Esophagus squamous epithelium (tissue), 5 donors: Measurements from ENCODE around the gene ZMYND8. TPM values are rescaled to one million over a fixed set of nuclear protein-coding genes. Genes with fewer than 3 reads are reported as not detected.

ENCODE experiments used
- DNase-seq: peaks from one replicate; lab custom pipeline; 2025; lab: John Stamatoyannopoulos, UW
- H3K27ac ChIP-seq, 4 donors: fragments of 200-600 bp; sonication (generic); one replicate each; pipeline ENCODE4 v1.5.1; 2016 to 2019; ENCODE audit warnings: mild to moderate bottlenecking in 1 of 4
- H3K27me3 ChIP-seq, 4 donors: fragments of 200-600 bp; sonication (generic); 1 replicate in 3 of 4; 2 replicates in 1 of 4; pipeline versions ENCODE4 v1.5.1 to v1.6.0; 2017 to 2021; ENCODE audit warnings: antibody characterized with exemption in 1 of 4
- H3K36me3 ChIP-seq, 3 donors: fragments of 200-600 bp; sonication (generic); one replicate each; pipeline ENCODE4 v1.5.1; 2016 to 2019
- H3K4me1 ChIP-seq, 3 donors: fragments of 200-600 bp; sonication (generic); one replicate each; pipeline ENCODE4 v1.5.1; 2017 to 2019
- H3K4me3 ChIP-seq, 4 donors: fragments of 200-600 bp; sonication (generic); 1 replicate in 3 of 4; 2 replicates in 1 of 4; pipeline ENCODE4 v1.5.1; 2016 to 2019; ENCODE audit warnings: mild to moderate bottlenecking in 2 of 4, moderate library complexity in 1 of 4
- H3K9me3 ChIP-seq, 3 donors: fragments of 200-600 bp; sonication (generic); one replicate each; pipeline ENCODE4 v1.5.1; 2016 to 2019
- POLR2A ChIP-seq, 4 donors: fragments of 450-650 bp; IDR thresholded peaks; one replicate each; pipeline ENCODE4 v1.6.1; 2017; ENCODE audit warnings: antibody characterized with exemption in 4 of 4, mild to moderate bottlenecking in 4 of 4, moderate library complexity in 3 of 4
- WGBS, 2 donors: methylation state at CpG; one replicate each; pipeline ENCODE4 v1.1.5; 2018; 5-methylcytosine and 5-hydroxymethylcytosine counted together
- intact Hi-C: fragments of 100-400 bp; cut with DNase I; formaldehyde crosslinking; loops from one replicate; pipeline ENCODE4 v1.15.0; 2022
- total RNA-seq, 4 donors: library from RNA; depleted of rRNA; stranded (reverse); fragments of >200 nt; gene quantifications; one replicate each; pipeline ENCODE4 v1.1.0, GENCODE V29; 2016
- TF ChIP-seq, protein P1 (sequence below), 6 experiments: fragments of 450-650 bp in 4 of 6; fragments of 200-600 bp in 2 of 6; sonication (generic) in 2 of 6; IDR thresholded peaks; one replicate each; pipeline ENCODE4 v1.5.1; 2016 to 2019; ENCODE audit warnings: antibody characterized with exemption in 6 of 6, mild to moderate bottlenecking in 4 of 6, moderate library complexity in 4 of 6
- donor health status: DM: yes; HTN: yes; CAD: no.

The ZMYND8 gene
- total RNA-seq, 4 donors from 2014 or later: 21.5 to 26.3 (median 24.3) TPM

DNA sequence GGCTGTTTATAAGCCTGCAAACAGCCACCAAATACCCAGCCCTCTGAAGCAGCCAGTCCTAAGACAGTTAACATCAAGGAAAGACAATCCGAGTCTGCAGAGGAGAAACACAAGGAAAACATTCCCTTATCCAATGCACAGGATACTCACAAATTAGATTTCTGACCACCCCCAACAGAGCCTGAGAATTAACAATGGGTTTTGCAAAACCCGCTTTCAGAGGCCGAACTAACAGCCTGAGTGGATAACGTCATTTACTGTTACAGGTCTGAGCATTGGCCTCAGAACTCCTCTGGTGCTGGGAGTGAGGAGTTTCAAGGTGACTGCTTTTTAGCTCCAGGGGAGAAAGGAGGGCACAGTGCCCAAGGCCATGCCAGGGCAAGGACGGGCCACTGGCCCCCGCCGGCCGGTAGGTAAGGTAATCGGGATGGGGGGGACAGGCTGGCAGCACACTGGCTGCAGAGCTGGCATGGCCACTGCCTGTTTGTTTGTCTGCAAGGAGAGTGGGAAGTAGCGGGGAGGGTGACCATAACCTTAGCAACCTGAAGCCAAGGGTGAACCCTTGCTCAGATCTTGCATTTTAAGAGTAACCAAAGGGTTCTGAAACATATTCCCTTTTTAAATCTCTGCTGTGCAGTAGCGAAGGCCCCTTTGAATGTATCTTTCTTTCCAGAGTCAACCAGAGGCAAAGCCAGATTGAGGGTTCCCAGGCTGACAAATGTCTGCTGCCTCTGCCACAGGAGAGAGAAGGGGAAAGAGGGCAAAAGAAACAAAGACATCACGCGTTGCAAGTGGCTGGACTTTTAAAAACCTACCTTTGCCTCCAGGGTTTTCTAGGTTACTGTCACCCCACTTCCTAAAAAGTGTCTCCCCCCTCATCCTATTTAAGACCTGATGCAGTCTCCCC is 3.9 kb downstream of the ZMYND8 start:
- TF ChIP-seq, protein P1, sequence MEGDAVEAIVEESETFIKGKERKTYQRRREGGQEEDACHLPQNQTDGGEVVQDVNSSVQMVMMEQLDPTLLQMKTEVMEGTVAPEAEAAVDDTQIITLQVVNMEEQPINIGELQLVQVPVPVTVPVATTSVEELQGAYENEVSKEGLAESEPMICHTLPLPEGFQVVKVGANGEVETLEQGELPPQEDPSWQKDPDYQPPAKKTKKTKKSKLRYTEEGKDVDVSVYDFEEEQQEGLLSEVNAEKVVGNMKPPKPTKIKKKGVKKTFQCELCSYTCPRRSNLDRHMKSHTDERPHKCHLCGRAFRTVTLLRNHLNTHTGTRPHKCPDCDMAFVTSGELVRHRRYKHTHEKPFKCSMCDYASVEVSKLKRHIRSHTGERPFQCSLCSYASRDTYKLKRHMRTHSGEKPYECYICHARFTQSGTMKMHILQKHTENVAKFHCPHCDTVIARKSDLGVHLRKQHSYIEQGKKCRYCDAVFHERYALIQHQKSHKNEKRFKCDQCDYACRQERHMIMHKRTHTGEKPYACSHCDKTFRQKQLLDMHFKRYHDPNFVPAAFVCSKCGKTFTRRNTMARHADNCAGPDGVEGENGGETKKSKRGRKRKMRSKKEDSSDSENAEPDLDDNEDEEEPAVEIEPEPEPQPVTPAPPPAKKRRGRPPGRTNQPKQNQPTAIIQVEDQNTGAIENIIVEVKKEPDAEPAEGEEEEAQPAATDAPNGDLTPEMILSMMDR (IDR thresholded peaks at IDR 0.05): no peak
- peak in 2 of 4 donors; percentile 16 to 41 for TF ChIP-seq POLR2A (IDR thresholded peaks at IDR 0.05)
- intact Hi-C loops: no loop called here
- Histone ChIP-seq H3K9me3 (no peaks in the 10 kb centered on the region), H3K4me3 (peak overlapping the region in 3 of 4 donors; percentile 22 to 49 (median 27)), H3K27ac (peak overlapping the region; percentile 97 to 100 (median 100)), H3K27me3 (no peaks in the 10 kb centered on the region), H3K4me1 (peaks cover 71 to 100% (median 76%) of the 10 kb centered on the region in 3 donors), H3K36me3 (peaks cover 0 to 11% (median 0%) of the 10 kb centered on the region in 3 donors)
- WGBS, 2 donors: 34 to 35% methylated on average over 8 to 10 of the region's 13 CpGs
- DNase-seq: no peak

DNA sequence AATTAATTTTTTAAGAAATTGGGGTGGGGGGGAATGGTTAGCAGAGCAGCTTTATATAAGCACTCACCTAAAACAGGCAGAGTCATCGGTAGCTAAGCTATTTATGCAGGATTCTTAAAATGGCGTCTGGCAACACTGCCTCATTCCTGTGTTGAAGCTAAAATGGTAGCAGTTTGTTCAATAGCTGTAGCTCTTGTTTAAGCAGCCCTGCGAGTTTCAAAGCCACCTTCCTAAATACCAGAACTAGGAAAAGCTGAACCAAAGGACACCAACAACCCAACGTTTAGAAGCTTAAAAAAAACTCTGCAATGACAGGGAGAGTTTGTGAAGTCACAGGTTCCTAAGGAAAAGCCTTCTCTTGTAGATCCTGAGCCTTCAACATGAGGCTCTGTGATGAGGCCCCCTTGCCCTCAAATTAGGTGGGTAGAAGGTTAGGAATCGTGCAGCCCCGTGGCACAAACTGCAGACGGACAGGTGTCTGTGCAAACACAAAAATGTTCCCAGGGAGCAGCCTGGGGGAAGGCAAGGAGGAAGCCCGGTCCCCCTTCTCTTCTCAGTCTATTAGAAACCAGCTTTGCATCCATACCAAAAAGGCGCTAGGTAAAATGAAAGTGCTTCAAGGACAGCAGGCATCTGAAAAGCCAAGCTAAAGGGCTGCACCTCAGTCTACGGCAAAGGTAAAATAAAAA is 4.7 kb downstream of the ZMYND8 start:
- Histone ChIP-seq H3K27ac (peak overlapping the region; percentile 97 to 100 (median 100)), H3K4me3 (peak overlapping the region in 3 of 4 donors; percentile 22 to 49 (median 27)), H3K4me1 (peaks cover 63 to 100% (median 68%) of the 10 kb centered on the region in 3 donors), H3K36me3 (peaks cover 0 to 19% (median 0%) of the 10 kb centered on the region in 3 donors), H3K9me3 (no peaks in the 10 kb centered on the region), H3K27me3 (no peaks in the 10 kb centered on the region)
- intact Hi-C loops: no loop called here
- 12 to 26% methylated on average over 10 of the region's 10 CpGs for WGBS, 2 donors
- TF ChIP-seq, protein P1 (IDR thresholded peaks at IDR 0.05): no peak
- TF ChIP-seq POLR2A (IDR thresholded peaks at IDR 0.05): no peak
- no peak for DNase-seq

DNA sequence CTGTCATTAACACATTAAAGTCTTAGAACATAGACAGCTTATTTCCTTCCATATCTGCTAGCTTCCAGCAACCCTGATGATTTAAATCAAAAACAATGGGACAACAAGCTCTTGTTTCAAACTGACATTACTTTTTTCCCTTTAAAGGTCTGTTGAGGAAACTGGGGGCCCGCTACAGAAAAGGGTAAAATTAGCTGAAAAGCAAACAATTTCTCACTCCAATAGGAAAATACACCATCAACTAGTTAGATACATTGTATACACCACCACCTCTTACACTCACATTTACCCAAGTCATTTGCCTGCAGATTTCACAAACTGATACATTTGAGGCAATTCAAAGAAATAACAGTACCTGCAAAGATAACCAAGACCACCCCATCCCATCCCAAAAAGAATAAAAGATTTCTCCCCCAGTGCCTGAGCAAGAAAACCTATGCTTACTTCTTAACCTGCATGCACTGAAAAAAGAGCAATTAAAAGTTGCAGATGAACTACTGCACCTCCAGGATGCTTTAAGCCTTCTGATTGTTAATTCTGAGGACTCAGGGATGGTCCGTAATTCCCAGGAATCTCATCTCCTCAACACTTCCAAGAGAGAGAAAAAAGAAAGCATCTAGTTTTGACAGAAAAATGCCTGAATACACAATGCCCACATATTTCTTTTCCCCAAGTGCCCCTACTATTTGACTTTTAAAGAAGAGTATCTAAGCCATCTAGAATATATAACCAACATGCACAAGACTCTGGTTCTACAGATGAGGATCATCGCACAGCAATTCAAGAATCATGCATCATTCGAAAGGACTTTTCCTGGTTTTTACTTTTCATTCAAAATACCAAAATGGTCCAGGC is 5.6 kb downstream of the ZMYND8 start:
- Histone ChIP-seq H3K36me3 (peaks cover 0 to 28% (median 1%) of the 10 kb centered on the region in 3 donors), H3K27me3 (no peaks in the 10 kb centered on the region), H3K9me3 (no peaks in the 10 kb centered on the region), H3K27ac (peak overlapping the region; percentile 97 to 100 (median 100)), H3K4me1 (peaks cover 54 to 91% (median 60%) of the 10 kb centered on the region in 3 donors), H3K4me3 (peak overlapping the region in 1 of 4 donors; percentile 49)
- intact Hi-C loops: no loop called here
- 51 to 53% methylated on average over 4 of the region's 4 CpGs for WGBS, 2 donors
- DNase-seq: no peak
- TF ChIP-seq POLR2A (IDR thresholded peaks at IDR 0.05): no peak
- TF ChIP-seq, protein P1 (IDR thresholded peaks at IDR 0.05): no peak

DNA sequence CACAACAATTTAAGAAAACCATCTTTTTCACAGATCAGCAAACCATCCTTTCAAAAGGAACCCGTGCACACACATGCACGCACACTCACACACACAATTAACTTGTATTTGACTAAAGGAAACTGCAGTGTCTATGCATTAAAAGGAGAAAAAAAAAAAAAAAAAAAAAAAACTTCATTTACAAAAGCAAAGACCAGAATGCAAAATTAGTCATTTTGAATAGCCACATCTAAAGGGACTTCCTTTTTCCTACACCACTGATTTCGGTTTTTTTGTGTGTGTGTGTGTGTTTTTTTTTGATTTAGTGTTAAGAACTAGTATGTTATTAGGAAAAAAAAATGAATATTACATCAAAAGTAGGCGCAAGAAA is 6.3 kb downstream of the ZMYND8 start:
- no peaks in the 10 kb centered on the region for H3K9me3 ChIP-seq
- WGBS, 2 donors: 40 to 43% methylated on average over 4 of the region's 4 CpGs
- H3K4me1 ChIP-seq: peaks cover 52 to 84% (median 54%) of the 10 kb centered on the region in 3 donors
- H3K4me3 ChIP-seq: peak overlapping the region in 1 of 4 donors; percentile 22
- TF ChIP-seq, protein P1 (IDR thresholded peaks at IDR 0.05): no peak
- no peak for TF ChIP-seq POLR2A (IDR thresholded peaks at IDR 0.05)
- no peaks in the 10 kb centered on the region for H3K27me3 ChIP-seq
- H3K36me3 ChIP-seq: peaks cover 0 to 36% (median 5%) of the 10 kb centered on the region in 3 donors
- DNase-seq: no peak
- intact Hi-C loops: no loop called here
- peak overlapping the region; percentile 97 to 100 (median 100) for H3K27ac ChIP-seq
